Stimulated activated CD4-positive, alpha-beta T cell treated with anti-CD3 and anti-CD28 coated beads, Interleukin-1b, Interleukin-23, amount 100 ng/mL, for 4 hours (primary cell): ENCODE results near the gene DSCAM.
"Not testable (repeated sequence)": the region's sequence is repeated elsewhere in the genome, so short reads cannot be mapped to it uniquely, and the experiment has no call there.

Experiments
- DNase-seq, 2 donors: peaks; one replicate each; pipeline ENCODE4 v3.0.0-alpha.2; 2020; ENCODE audit warnings: low read depth in 2 of 2

DSCAM gene

DNA sequence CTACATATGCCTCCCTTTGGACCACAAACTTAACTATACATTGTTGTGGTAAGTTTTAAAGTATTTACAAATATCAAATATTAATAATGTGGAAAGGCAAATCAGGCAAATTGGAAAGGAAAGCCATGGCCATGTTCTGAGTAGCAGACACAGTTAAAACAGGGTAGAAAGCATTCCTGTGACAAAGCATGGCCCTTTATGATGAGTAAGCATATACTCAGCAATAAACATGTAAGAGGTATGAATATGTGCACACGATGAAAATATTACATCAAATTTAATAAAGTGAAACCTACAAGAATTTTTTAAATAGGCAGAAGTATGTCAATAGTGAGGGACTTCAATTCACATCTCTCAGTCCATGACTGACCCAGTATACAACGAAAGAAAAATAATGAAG, 389.2 kb downstream of the DSCAM start:
- DNase-seq = no peak

DNA sequence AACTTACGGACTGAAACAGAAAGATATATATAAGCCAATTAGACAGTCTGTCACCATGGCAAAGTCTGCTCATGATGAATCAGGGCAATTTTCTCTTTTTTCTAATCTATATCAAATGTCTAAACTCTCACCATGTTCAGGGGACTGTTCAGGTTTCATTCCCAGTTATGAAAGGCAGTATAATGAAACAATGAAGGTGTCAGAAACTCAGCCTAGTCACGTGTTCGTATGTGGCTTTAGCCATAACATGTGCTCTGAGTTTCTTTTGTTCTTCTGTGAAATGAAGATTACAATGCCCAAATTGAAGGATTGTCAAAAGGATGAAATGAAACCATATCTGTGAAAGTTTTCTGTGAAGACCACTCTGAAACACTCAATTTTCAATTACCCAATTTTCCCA, 392.9 kb downstream of the DSCAM start:
- no peak for DNase-seq

- DNase-seq = no peak
Observed at GRCh38 chr21:40453183-40453582, 393.8 kb downstream of the DSCAM start.

GRCh38 chr21:40452548-40452947, 394.4 kb downstream of the DSCAM start:
- no peak for DNase-seq

GRCh38 chr21:40447016-40447415, 399.9 kb downstream of the DSCAM start:
- DNase-seq = no peak

DNA sequence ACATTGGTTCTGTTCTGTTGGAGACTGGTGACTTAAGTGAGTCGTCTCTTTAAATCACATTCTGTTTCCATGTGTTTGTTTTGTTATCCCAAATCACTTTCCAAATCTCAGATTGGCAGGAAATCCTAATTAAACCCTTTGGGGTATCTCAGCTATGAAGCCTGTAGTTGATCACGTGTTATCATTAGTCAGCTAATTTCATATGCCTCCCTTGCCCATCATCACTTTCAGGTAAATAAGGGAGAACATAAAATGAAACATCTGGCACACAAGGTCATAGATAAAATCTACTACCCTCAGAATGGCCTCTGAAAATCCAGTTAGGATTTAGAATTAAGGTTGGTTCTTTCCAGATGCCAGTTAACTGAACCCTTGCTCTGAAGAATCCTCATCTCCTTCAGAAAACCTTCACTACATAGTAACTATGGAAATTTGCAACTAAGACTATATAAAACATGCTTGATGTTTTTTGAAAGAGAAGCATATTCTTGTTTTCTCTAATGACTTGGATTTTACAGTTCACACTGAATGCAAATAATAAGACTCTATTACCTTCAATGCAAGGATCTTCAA, 401.5 kb downstream of the DSCAM start:
- no peak for DNase-seq

DNA sequence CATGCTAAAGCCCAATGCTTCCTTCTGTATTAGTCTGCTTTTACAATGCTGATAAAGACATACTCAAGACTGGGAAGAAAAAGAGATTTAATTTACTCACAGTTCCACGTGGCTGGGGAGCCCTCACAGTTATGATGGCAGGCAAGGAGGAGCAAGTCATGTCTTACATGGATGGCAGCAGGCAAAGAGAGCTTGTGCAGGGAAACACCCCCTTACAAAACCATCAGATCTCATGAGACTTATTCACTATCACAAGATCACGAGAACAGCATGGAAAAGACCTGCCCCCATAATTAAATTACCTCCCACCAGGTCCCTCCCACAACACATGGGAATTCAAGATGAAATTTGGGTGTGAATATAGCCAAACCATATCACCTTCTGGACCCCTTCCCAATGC, 407.4 kb downstream of the DSCAM start:
- DNase-seq = not testable (repeated sequence)

GRCh38 chr21:40438616-40439015, 408.3 kb downstream of the DSCAM start:
- no peak for DNase-seq

DNA sequence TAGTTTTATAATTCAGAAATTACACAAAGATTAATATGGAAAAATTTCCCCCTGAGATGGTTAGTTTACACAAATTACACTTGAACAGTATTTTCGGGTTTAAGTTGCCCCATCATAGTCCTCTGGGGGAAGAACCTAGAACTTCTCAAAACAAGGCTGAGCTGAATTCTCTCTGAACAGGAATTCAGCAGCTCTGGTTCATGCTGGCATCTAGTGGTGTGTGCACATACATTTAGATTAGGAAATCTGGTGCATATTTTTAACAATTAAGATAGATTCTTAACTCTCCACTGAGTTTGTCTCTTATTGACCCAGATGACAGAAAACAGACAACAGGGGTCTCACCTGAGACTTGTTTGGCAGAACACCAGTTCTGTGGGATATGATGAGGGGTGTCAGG, 410.7 kb downstream of the DSCAM start:
- DNase-seq = no peak

DNA sequence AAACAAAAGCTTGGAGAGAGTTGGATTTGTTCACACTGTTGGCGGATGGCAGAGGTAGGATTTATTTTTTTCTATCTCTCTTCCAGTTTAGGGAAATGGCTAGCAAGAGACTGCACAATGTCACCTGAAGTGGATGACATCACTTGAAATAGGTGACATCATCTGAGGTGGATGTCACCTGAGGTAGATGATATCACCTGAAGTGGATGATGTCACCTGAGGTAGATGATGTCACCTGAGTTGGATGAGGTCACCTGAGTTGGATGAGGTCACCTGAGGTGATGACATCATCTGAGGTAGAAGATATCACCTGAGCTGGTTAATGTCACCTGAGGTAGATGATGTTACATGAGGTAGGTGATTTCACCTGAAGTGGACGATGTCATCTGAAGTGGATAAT, 413.4 kb downstream of the DSCAM start:
- no peak for DNase-seq

DNA sequence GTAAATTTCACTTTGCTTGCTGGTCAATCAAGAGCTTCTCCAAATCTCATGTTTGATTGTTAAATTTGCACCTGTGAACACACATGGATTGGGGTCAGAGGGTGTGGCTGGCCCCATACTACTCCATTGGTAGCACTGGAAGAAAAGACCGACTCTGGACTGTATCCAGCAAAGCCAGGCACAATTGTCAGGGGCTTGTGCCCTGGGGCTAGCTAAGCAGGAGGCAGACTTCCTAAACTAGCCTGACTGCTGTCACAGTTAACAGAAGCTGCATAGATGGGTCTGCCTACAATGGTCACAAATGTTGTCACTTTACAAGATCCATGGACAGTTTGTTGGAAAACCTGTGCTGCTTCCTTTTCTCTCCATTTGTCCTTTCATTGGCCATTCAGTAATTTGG, 421.0 kb downstream of the DSCAM start:
- no peak for DNase-seq

GRCh38 chr21:40422896-40423635, 423.9 kb downstream of the DSCAM start:
- no peak for DNase-seq

GRCh38 chr21:40421121-40421520, 425.8 kb downstream of the DSCAM start:
- no peak for DNase-seq

DNA sequence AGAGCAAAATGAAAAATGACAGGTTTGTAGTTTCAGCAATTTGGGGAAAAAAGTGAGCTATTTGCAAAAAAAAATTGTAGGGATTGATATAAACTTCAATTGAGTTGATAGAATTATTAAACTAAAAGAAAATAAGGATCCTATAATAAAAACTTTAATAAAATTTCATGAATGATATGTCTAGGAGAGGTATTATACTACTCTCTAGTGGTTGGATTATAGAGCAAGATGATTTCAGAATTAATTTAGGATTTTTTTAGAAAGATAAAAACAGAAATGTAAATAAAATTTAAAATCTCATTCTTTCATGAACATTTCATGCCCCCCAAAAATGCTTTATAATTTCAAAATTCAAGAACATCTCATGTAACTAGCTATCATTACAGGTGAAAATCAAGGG, 430.4 kb downstream of the DSCAM start:
- DNase-seq = no peak

- no peak for DNase-seq
Observed at GRCh38 chr21:40408561-40408960, 438.4 kb downstream of the DSCAM start.

DNA sequence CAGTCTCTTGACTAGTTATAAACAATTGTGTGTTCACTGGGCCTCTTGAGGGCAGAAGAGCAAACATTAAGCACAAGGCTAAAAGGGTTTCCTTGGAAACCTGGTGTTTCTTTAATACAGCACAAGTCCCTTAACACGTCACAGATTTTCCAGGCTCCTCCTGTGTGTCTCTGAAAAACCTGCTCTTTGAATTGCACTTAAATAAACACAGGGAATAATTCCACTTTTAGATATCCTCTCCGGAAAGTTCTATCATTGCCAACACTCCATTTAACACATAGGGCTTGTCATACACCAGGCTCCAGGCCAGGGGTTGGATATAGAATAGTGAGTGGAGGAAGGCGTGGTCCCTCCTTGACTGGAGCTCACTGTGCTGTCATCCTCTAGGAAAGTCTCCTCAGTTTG, 442.6 kb downstream of the DSCAM start:
- no peak for DNase-seq

DNA sequence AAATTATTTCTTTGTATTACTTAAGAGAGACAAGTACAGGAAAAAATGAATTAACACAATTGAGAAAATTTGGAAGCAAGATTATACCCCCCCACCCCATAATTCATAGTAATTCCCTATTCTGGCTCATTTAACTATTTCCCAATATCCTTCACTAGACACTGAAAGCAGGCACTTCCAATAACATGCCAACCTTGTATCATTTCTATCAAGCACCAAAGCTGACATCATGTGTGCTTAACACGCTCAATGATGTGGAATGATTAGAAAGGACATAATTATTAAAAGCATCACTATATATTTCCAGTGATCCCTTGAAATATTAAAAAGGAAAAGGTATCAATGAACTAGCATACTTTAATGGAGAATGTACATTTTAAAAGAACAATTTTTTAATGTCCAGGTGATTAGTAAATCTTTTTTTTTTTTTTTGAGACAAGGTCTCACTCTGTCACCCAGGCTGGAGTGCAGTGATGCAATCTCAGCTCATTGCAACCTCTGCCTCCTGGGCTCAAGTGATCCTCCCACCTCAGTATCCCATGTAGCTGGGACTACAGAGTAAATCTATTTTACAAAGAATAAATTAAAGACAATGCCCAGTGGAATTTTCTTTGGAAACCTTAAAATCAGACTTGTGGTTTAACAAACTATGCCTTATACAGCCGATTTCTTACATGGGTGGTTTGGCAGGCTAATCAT, 443.9 kb downstream of the DSCAM start:
- DNase-seq = no peak

DNA sequence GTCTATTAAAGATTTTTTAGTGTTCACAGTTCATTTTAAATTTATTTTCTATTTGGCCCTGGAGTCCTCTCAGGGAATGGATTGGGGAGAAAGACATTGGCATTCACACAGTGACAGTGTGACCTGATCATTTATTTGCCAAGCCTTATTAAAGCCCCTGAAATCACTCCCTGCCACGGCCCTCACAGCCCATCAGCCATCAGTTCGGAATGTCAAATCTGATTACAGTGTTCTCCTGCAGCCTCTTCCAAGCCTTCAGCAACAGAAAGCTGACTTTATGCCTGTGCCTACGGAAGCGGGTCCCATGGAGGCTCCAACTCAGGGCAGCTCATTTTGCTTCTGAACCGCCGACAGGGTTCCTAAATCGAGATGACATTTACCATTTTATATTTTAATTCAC, 451.2 kb downstream of the DSCAM start:
- DNase-seq = no peak

- DNase-seq = no peak
Observed at GRCh38 chr21:40393066-40393465, 453.9 kb downstream of the DSCAM start.

- no peak for DNase-seq
Observed at GRCh38 chr21:40388046-40388445, 458.9 kb downstream of the DSCAM start.

- no peak for DNase-seq
Observed at GRCh38 chr21:40386981-40387747, 459.8 kb downstream of the DSCAM start.

DNA sequence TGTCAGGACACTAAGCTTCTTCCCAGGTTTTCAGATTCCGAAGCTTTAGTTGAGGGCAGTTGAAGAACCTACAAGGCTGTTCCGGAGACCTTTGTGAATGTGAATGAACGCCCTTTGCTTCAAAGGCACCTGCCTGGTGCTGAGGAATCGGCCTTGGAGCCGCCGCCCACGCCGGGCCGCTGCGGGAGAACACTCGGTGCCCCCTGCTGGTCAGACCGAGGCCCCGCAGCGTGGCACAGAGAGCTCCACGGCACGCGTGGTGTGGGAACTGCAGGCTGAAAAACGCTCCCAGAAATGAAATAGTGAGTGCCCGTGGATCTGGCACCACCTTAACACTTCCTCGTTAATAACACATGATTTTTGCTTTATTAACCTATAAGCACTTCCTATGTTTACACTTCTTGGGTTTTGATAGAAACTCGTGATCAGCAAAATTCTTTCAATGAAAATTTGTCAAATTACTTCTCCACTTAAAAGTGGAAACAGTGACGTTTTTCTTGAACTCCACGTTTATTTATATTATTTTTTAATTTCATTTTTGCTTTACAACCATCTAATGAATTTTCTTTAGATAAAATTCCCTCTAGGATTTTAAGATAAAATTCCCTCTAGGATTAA, 460.6 kb downstream of the DSCAM start:
- peak in 1 of 2 donors; percentile 18 for DNase-seq
